HEK293T (cell line): ENCODE measurements around the gene PRKCZ.

Experiments used
- CTCF ChIA-PET: fragments of 350-600 bp; formaldehyde crosslinking; extraction: SDS; loops from one replicate; lab custom pipeline; 2021; ENCODE audit warnings: antibody characterized with exemption, inconsistent platforms; lab: Yijun Ruan, JAX
- POLR2A ChIA-PET: fragments of 350-600 bp; formaldehyde crosslinking; extraction: SDS; loops from one replicate; lab custom pipeline; 2020; ENCODE audit warnings: antibody characterized with exemption, inconsistent platforms; lab: Yijun Ruan, JAX
- DNase-seq: peaks from one replicate; pipeline ENCODE4 v3.0.0; 2012; ENCODE audit warnings: mixed read lengths; ENCODE audit errors: extremely low spot score
- ARNT ChIP-seq: fragments of 450-650 bp; IDR thresholded peaks from 2 replicates; pipeline ENCODE4 v1.6.1; 2017; ENCODE audit warnings: mild to moderate bottlenecking
- BHLHE40 ChIP-seq: fragments of 450-650 bp; IDR thresholded peaks from 2 replicates; pipeline ENCODE4 v1.6.1; 2016; ENCODE audit warnings: mild to moderate bottlenecking, moderate library complexity, borderline replicate concordance
- CTBP1 ChIP-seq: fragments of 450-650 bp; IDR thresholded peaks from 2 replicates; pipeline ENCODE4 v1.6.1; 2016; ENCODE audit warnings: borderline replicate concordance
- ELF4 ChIP-seq: fragments of 450-650 bp; IDR thresholded peaks from 2 replicates; pipeline ENCODE4 v1.6.1; 2017; ENCODE audit warnings: antibody characterized with exemption
- FOXA1 ChIP-seq: fragments of 450-650 bp; IDR thresholded peaks from 2 replicates; pipeline ENCODE4 v1.6.1; 2016; ENCODE audit warnings: mild to moderate bottlenecking
- FOXK2 ChIP-seq: fragments of 450-650 bp; IDR thresholded peaks from 2 replicates; pipeline ENCODE4 v1.6.1; 2016; ENCODE audit warnings: mild to moderate bottlenecking
- FOXM1 ChIP-seq: fragments of 450-650 bp; IDR thresholded peaks from 2 replicates; pipeline ENCODE4 v1.6.1; 2017; ENCODE audit warnings: mild to moderate bottlenecking, borderline replicate concordance
- HDGF ChIP-seq: fragments of 450-650 bp; IDR thresholded peaks from 2 replicates; pipeline ENCODE4 v1.6.1; 2017; ENCODE audit warnings: antibody characterized with exemption, borderline replicate concordance
- L3MBTL2 ChIP-seq: fragments of 450-650 bp; conservative IDR thresholded peaks from 2 replicates; pipeline ENCODE4 v1.6.1; 2016; ENCODE audit warnings: mild to moderate bottlenecking
- LEF1 ChIP-seq: fragments of 450-650 bp; IDR thresholded peaks from 2 replicates; pipeline ENCODE4 v1.6.1; 2017; ENCODE audit warnings: mild to moderate bottlenecking, borderline replicate concordance
- NFRKB ChIP-seq: fragments of 450-650 bp; IDR thresholded peaks from 2 replicates; pipeline ENCODE4 v1.6.1; 2016; ENCODE audit warnings: mild to moderate bottlenecking, moderate library complexity
- PKNOX1 ChIP-seq: fragments of 450-650 bp; IDR thresholded peaks from 2 replicates; pipeline ENCODE4 v1.6.1; 2016
- SP1 ChIP-seq: fragments of 450-650 bp; IDR thresholded peaks from 2 replicates; pipeline ENCODE4 v1.6.1; 2017
- SUZ12 ChIP-seq: fragments of 450-650 bp; IDR thresholded peaks from 2 replicates; pipeline ENCODE4 v1.6.1; 2016; ENCODE audit warnings: mild to moderate bottlenecking
- TARDBP ChIP-seq: fragments of 450-650 bp; IDR thresholded peaks from 2 replicates; pipeline ENCODE4 v1.6.1; 2016
- ZNF384 ChIP-seq: fragments of 450-650 bp; IDR thresholded peaks from 2 replicates; pipeline ENCODE4 v1.6.1; 2016

PRKCZ gene

GRCh38 chr1:2196901-2197638 lies 146.9 kb downstream of the PRKCZ start:
- no peak for DNase-seq
- TF ChIP-seq FOXM1 (no peak), ELF4 (no peak), SUZ12 (no peak), BHLHE40 (no peak), CTBP1 (no peak), FOXA1 (no peak), FOXK2 (no peak), LEF1 (no peak), TARDBP (no peak), ZNF384 (no peak), PKNOX1 (no peak), SP1 (no peak), HDGF (no peak), L3MBTL2 (no peak), NFRKB (no peak), ARNT (no peak)
- ChIA-PET CTCF (interaction anchor here (3.5 kb wide), 1 partner anchor 185 kb away, joined by 65 read pairs; no protein-coding TSS in a partner anchor), POLR2A (interaction anchor here (2.3 kb wide), 1 partner anchor 30 kb away, joined by 9 read pairs; no protein-coding TSS in a partner anchor)

- CTCF ChIA-PET = no interaction called here
- POLR2A ChIA-PET = interaction anchor here (0.9 kb wide), 1 partner anchor 53 kb away, joined by 4 read pairs; no protein-coding TSS in a partner anchor
- no peak for DNase-seq
- TF ChIP-seq ARNT (no peak), PKNOX1 (no peak), FOXK2 (no peak)
These were observed 147.5 kb downstream of the PRKCZ start for GRCh38 chr1:2197707-2198165.

DNA sequence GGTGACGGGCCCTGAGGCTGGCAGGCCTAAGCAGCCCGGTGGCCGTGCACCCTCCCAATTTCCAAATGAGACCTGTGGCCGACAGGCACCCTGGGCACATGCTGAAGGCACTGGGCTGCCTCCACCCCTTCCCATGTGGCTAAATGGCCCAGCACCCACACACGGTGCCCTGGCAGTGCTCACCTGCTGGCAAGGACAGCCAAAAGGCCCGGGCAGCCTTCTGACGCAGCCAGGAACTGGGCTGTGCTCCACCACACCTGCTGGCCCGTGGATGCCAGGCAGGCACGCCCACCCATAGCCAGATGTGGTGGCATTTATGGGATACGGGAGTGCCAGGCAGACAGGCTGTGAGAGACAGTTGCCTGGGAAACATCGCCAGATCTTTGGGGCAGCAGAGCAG lies 148.4 kb downstream of the PRKCZ start:
- DNase-seq = no peak
- ChIA-PET POLR2A (interaction anchor here (0.6 to 2.5 kb wide), 18 partner anchors 9 to 439 kb away, joined by 3 to 21 read pairs (median 4); partner anchors contain the start of genes MORN1 and RER1), CTCF (interaction anchor here (0.5 to 1.2 kb wide), 4 partner anchors 24 to 898 kb away, joined by 3 to 12 read pairs (median 4); no protein-coding TSS in a partner anchor)
- no peak for TF ChIP-seq ARNT
- no peak for TF ChIP-seq L3MBTL2
- TF ChIP-seq LEF1 = no peak
- no peak for TF ChIP-seq PKNOX1
- TF ChIP-seq ELF4 = no peak
- no peak for TF ChIP-seq FOXM1
- no peak for TF ChIP-seq SP1
- no peak for TF ChIP-seq HDGF
- no peak for TF ChIP-seq FOXK2
- no peak for TF ChIP-seq NFRKB

GRCh38 chr1:2199042-2199810 lies 149.0 kb downstream of the PRKCZ start:
- POLR2A ChIA-PET = interaction anchor here (0.6 to 2.5 kb wide), 18 partner anchors 9 to 439 kb away, joined by 3 to 21 read pairs (median 4); partner anchors contain the start of genes MORN1 and RER1
- CTCF ChIA-PET = interaction anchor here (0.5 to 1.5 kb wide), 5 partner anchors 25 to 898 kb away, joined by 3 to 12 read pairs (median 4); no protein-coding TSS in a partner anchor
- peak; percentile 76 for DNase-seq
- TF ChIP-seq ELF4 = no peak
- no peak for TF ChIP-seq LEF1
- TF ChIP-seq ZNF384 = no peak
- peak; percentile 34; the same call in 1 of the 2 replicates for TF ChIP-seq L3MBTL2
- peak; percentile 88; the same call in 1 of the 2 replicates for TF ChIP-seq HDGF

- ChIA-PET POLR2A (interaction anchor here (1.6 to 2.5 kb wide), 3 partner anchors 11 to 28 kb away, joined by 10 to 21 read pairs (median 13); no protein-coding TSS in a partner anchor), CTCF (interaction anchor here (0.7 to 1.5 kb wide), 2 partner anchors 11 to 29 kb away, joined by 4 to 7 read pairs; no protein-coding TSS in a partner anchor)
- TF ChIP-seq FOXK2 (no peak), SP1 (no peak), SUZ12 (no peak), ELF4 (no peak)
- DNase-seq = no peak
These were observed 150.2 kb downstream of the PRKCZ start for GRCh38 chr1:2200308-2200943.

- no peak for TF ChIP-seq ARNT
- TF ChIP-seq HDGF = no peak
- no peak for TF ChIP-seq L3MBTL2
- TF ChIP-seq CTBP1 = no peak
- TF ChIP-seq LEF1 = no peak
- no peak for TF ChIP-seq SUZ12
- no peak for TF ChIP-seq ZNF384
- DNase-seq = no peak
- POLR2A ChIA-PET = interaction anchor here (2.5 kb wide), 1 partner anchor 27 kb away, joined by 21 read pairs; no protein-coding TSS in a partner anchor
- CTCF ChIA-PET = no interaction called here
These were observed 150.9 kb downstream of the PRKCZ start for GRCh38 chr1:2201062-2201461.
